Adrenal gland (tissue), 12 donors: ENCODE measurements around the gene LPIN1. TPM values are rescaled to one million over a fixed set of nuclear protein-coding genes. Genes with fewer than 3 reads are reported as not detected.
A peak's percentile ranks its signal among the peaks of the same experiment; 100 is the strongest.

Experiments
- DNase-seq, 7 donors: peaks; one replicate each; pipeline ENCODE4 v3.0.0-alpha.2; 2019 to 2020
- H3K27ac ChIP-seq, 5 donors: fragments of 200-600 bp; sonication (generic) in 4 of 5; 1 replicate in 3 of 5; 2 replicates in 2 of 5; pipeline versions ENCODE4 v1.5.1 to v1.8.0; 2016 to 2020; ENCODE audit warnings: mild to moderate bottlenecking in 1 of 5
- H3K27me3 ChIP-seq: fragments of 200-600 bp; 2 replicates; pipeline ENCODE4 v1.8.0; 2021
- H3K36me3 ChIP-seq, 2 donors: fragments of 200-600 bp; replicated peaks in 1 of 2; 1 replicate in 1 of 2; 2 replicates in 1 of 2; pipeline versions ENCODE4 v1.5.1 to v1.8.0; 2018 to 2022
- H3K4me1 ChIP-seq, 2 donors: fragments of 200-600 bp; replicated peaks in 1 of 2; 1 replicate in 1 of 2; 2 replicates in 1 of 2; pipeline versions ENCODE4 v1.5.1 to v1.8.0; 2018 to 2021
- H3K4me3 ChIP-seq, 4 donors: fragments of 200-600 bp; sonication (generic) in 3 of 4; one replicate each; pipeline ENCODE4 v1.5.1; 2016 to 2018
- H3K9me3 ChIP-seq, 3 donors: fragments of 200-600 bp; sonication (generic) in 1 of 3; replicated peaks in 1 of 3; 1 replicate in 2 of 3; 2 replicates in 1 of 3; pipeline versions ENCODE4 v1.5.1 to v1.8.0; 2016 to 2021
- CTCF ChIP-seq, 6 experiments: fragments of 450-650 bp in 4 of 6; fragments of 200-600 bp in 2 of 6; sonication (generic) in 1 of 6; IDR thresholded peaks; 1 replicate in 5 of 6; 2 replicates in 1 of 6; pipeline versions ENCODE4 v1.5.1 to v1.8.0; 2016 to 2021; ENCODE audit warnings: antibody characterized with exemption in 6 of 6, mild to moderate bottlenecking in 2 of 6, moderate library complexity in 1 of 6
- POLR2A ChIP-seq, 2 donors: fragments of 450-650 bp; IDR thresholded peaks; one replicate each; pipeline ENCODE4 v1.6.1; 2017; ENCODE audit warnings: antibody characterized with exemption in 2 of 2, mild to moderate bottlenecking in 2 of 2, moderate library complexity in 1 of 2
- WGBS, 4 donors: extraction: QIAGEN DNeasy Blood & Tissue Kit in 2 of 4; methylation state at CpG; one replicate each; pipeline versions ENCODE4 v1.1.5 to v1.1.7; 2013 to 2017; 5-methylcytosine and 5-hydroxymethylcytosine counted together
- intact Hi-C, 2 donors: fragments of 100-400 bp; cut with DNase I; formaldehyde crosslinking; loops; one replicate each; pipeline versions ENCODE4 v1.14.1 to v1.15.0; 2022 to 2023
- polyA plus RNA-seq, 3 donors: library from polyadenylated mRNA; stranded (reverse); fragments of 200-250 nt in 2 of 3; fragments of 350-450 nt in 1 of 3; fragmentation: Illumina TruSeq in 1 of 3; extraction: RNeasy Lipid Tissue Mini Kit (QIAGEN cat#74804) in 1 of 3; gene quantifications; one replicate each; pipeline ENCODE4 v1.2.3, GENCODE V29; 2013 to 2014
- total RNA-seq, 9 donors: library from RNA; depleted of rRNA in 4 of 9; stranded (reverse); fragments of >200 nt in 4 of 9; fragments of 120-200 nt in 1 of 9; fragmentation: NEBNext Ultra II Directional in 1 of 9; extraction: Animal tissue kit (Norgen Biotek cat#: 25700) in 1 of 9; gene quantifications; one replicate each; pipeline versions ENCODE4 v1.1.0 to v1.2.4, GENCODE V29; 2013 to 2023
- donor health status: healthy with polysubstance abuse.
- donor health status: Bipolar disorder and iron deficiency.
- donor health status: DM: yes; HTN: yes; CAD: no.
- donor health status: DM: no; HTN: no; CAD: no.
- donor health status: DM: no; HTN: no; CAD: no.
- donor health status: DM: yes; HTN: yes; CAD: no.

LPIN1 gene
- total and polyA plus RNA-seq, 12 donors: 17.0 to 58.5 (median 36.8) TPM

- intact Hi-C loops: no loop called here
- TF ChIP-seq POLR2A (IDR thresholded peaks at IDR 0.05) (no peak), CTCF (IDR thresholded peaks at IDR 0.05) (no peak)
These were observed 41.6 kb downstream of the LPIN1 start for GRCh38 chr2:11787991-11788390.

GRCh38 chr2:11788461-11789124, 42.2 kb downstream of the LPIN1 start:
- peaks cover 0 to 86% of the 10 kb centered on the region in 2 donors for H3K36me3 ChIP-seq
- no peak overlapping the region for H3K4me3 ChIP-seq

More at GRCh38 chr2:11787991-11788390, 41.6 kb downstream of the LPIN1 start:
- WGBS, 4 donors: 89 to 96% (median 95%) methylated on average over 9 of the region's 9 CpGs
- DNase-seq: peak in 1 of 7 donors; percentile 38
- H3K4me3 ChIP-seq: no peak overlapping the region
- no peaks in the 10 kb centered on the region for H3K9me3 ChIP-seq
- peaks cover 0 to 86% of the 10 kb centered on the region in 2 donors for H3K36me3 ChIP-seq
- no peaks in the 10 kb centered on the region for H3K4me1 ChIP-seq
- no peaks in the 10 kb centered on the region for H3K27me3 ChIP-seq
- H3K27ac ChIP-seq: no peak overlapping the region

GRCh38 chr2:11789243-11789642, 42.8 kb downstream of the LPIN1 start:
- 94 to 97% (median 95%) methylated on average over 10 to 13 of the region's 13 CpGs for WGBS, 4 donors
- H3K27ac ChIP-seq: no peak overlapping the region
- peaks cover 0 to 86% of the 10 kb centered on the region in 2 donors for H3K36me3 ChIP-seq
- TF ChIP-seq CTCF (IDR thresholded peaks at IDR 0.05) (no peak), POLR2A (IDR thresholded peaks at IDR 0.05) (no peak)
- no peaks in the 10 kb centered on the region for H3K9me3 ChIP-seq
- H3K4me1 ChIP-seq: no peaks in the 10 kb centered on the region
- no peak overlapping the region for H3K4me3 ChIP-seq
- peak in 1 of 7 donors; percentile 50 for DNase-seq
- no peaks in the 10 kb centered on the region for H3K27me3 ChIP-seq
- intact Hi-C loops: no loop called here

More at GRCh38 chr2:11788461-11789124, 42.2 kb downstream of the LPIN1 start:
- TF ChIP-seq POLR2A (IDR thresholded peaks at IDR 0.05): no peak
- no peak for TF ChIP-seq CTCF (IDR thresholded peaks at IDR 0.05)
- Histone ChIP-seq H3K4me1 (no peaks in the 10 kb centered on the region), H3K27ac (no peak overlapping the region), H3K27me3 (no peaks in the 10 kb centered on the region), H3K9me3 (no peaks in the 10 kb centered on the region)
- DNase-seq: peak in 1 of 7 donors; percentile 57
- intact Hi-C loops: no loop called here
- WGBS, 4 donors: 81 to 92% (median 87%) methylated on average over 4 to 7 of the region's 7 CpGs

- peaks cover 0 to 91% of the 10 kb centered on the region in 2 donors for H3K36me3 ChIP-seq
- no peak overlapping the region for H3K27ac ChIP-seq
- TF ChIP-seq POLR2A (IDR thresholded peaks at IDR 0.05) (no peak), CTCF (IDR thresholded peaks at IDR 0.05) (no peak)
- intact Hi-C loops: no loop called here
- H3K27me3 ChIP-seq: no peaks in the 10 kb centered on the region
- WGBS, 4 donors: 81 to 95% (median 89%) methylated on average over 7 of the region's 7 CpGs
- H3K9me3 ChIP-seq: no peaks in the 10 kb centered on the region
- no peak overlapping the region for H3K4me3 ChIP-seq
- peak in 1 of 7 donors; percentile 51 for DNase-seq
- H3K4me1 ChIP-seq: no peaks in the 10 kb centered on the region
These were observed 43.8 kb downstream of the LPIN1 start for GRCh38 chr2:11790228-11790627.
